ENCODE results near the gene SLC4A1AP. TPM values are rescaled to one million over a fixed set of nuclear protein-coding genes. Genes with fewer than 3 reads are reported as not detected.

The SLC4A1AP gene
- total and polyA plus RNA-seq, 9 of the 15 experiments (the other 6 are each of a cell fraction or from before 2014, with no cell fraction given) = 8.1 to 40.5 (median 35.3) TPM

DNA sequence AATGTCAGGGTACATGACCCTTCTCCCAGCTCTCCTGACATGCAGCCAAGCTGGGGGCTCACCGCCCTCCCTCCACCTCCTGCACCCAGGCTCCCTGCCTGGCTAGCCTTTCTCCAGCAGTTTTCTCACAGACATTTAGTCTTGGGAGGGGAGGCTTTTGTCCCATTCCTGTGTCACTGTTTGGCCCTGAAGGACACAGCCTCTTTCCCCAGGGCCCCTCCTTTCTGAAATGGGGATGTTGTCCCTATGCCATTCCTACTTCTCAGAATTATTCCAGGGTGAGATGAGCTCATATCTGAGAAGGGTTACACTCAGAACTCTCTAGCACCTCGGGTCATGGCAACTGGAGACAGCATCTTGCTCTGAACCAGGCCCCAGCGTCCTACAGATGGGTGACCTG, 60.5 kb downstream of the SLC4A1AP start (continued):
- TF ChIP-seq, protein P1, sequence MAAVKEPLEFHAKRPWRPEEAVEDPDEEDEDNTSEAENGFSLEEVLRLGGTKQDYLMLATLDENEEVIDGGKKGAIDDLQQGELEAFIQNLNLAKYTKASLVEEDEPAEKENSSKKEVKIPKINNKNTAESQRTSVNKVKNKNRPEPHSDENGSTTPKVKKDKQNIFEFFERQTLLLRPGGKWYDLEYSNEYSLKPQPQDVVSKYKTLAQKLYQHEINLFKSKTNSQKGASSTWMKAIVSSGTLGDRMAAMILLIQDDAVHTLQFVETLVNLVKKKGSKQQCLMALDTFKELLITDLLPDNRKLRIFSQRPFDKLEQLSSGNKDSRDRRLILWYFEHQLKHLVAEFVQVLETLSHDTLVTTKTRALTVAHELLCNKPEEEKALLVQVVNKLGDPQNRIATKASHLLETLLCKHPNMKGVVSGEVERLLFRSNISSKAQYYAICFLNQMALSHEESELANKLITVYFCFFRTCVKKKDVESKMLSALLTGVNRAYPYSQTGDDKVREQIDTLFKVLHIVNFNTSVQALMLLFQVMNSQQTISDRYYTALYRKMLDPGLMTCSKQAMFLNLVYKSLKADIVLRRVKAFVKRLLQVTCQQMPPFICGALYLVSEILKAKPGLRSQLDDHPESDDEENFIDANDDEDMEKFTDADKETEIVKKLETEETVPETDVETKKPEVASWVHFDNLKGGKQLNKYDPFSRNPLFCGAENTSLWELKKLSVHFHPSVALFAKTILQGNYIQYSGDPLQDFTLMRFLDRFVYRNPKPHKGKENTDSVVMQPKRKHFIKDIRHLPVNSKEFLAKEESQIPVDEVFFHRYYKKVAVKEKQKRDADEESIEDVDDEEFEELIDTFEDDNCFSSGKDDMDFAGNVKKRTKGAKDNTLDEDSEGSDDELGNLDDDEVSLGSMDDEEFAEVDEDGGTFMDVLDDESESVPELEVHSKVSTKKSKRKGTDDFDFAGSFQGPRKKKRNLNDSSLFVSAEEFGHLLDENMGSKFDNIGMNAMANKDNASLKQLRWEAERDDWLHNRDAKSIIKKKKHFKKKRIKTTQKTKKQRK (IDR thresholded peaks at IDR 0.05; ENCODE audit: borderline replicate concordance, low read depth, low read length) = no peak
- no peak for TF ChIP-seq CSDE1 (IDR thresholded peaks at IDR 0.05)
- no peak for TF ChIP-seq NONO (IDR thresholded peaks at IDR 0.05; ENCODE audit: low read depth in 2 of 2, low read length in 1 of 2)
- TF ChIP-seq ZNF561 (CRISPR knock-in tag; conservative IDR thresholded peaks at IDR 0.05) = no peak
- TF ChIP-seq, protein P2, sequence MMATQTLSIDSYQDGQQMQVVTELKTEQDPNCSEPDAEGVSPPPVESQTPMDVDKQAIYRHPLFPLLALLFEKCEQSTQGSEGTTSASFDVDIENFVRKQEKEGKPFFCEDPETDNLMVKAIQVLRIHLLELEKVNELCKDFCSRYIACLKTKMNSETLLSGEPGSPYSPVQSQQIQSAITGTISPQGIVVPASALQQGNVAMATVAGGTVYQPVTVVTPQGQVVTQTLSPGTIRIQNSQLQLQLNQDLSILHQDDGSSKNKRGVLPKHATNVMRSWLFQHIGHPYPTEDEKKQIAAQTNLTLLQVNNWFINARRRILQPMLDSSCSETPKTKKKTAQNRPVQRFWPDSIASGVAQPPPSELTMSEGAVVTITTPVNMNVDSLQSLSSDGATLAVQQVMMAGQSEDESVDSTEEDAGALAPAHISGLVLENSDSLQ (IDR thresholded peaks at IDR 0.05) = no peak
- TF ChIP-seq PML (IDR thresholded peaks at IDR 0.05; ENCODE audit: low read length) = no peak
- no peak for TF ChIP-seq TCFL5 (CRISPR knock-in tag; conservative IDR thresholded peaks at IDR 0.05)
- no peak for TF ChIP-seq MED1 (CRISPR knock-in tag; IDR thresholded peaks at IDR 0.05; ENCODE audit: borderline replicate concordance)
- TF ChIP-seq ZNF24 (IDR thresholded peaks at IDR 0.05) = no peak
- TF ChIP-seq, protein P3, sequence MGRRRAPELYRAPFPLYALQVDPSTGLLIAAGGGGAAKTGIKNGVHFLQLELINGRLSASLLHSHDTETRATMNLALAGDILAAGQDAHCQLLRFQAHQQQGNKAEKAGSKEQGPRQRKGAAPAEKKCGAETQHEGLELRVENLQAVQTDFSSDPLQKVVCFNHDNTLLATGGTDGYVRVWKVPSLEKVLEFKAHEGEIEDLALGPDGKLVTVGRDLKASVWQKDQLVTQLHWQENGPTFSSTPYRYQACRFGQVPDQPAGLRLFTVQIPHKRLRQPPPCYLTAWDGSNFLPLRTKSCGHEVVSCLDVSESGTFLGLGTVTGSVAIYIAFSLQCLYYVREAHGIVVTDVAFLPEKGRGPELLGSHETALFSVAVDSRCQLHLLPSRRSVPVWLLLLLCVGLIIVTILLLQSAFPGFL (CRISPR knock-in tag; IDR thresholded peaks at IDR 0.05) = no peak
- no peak for TF ChIP-seq NUFIP1 (IDR thresholded peaks at IDR 0.05; ENCODE audit: partially characterized antibody)
- no peak for TF ChIP-seq PHF8 (IDR thresholded peaks at IDR 0.05; ENCODE audit: borderline replicate concordance, low read length)
- TF ChIP-seq, protein P4, sequence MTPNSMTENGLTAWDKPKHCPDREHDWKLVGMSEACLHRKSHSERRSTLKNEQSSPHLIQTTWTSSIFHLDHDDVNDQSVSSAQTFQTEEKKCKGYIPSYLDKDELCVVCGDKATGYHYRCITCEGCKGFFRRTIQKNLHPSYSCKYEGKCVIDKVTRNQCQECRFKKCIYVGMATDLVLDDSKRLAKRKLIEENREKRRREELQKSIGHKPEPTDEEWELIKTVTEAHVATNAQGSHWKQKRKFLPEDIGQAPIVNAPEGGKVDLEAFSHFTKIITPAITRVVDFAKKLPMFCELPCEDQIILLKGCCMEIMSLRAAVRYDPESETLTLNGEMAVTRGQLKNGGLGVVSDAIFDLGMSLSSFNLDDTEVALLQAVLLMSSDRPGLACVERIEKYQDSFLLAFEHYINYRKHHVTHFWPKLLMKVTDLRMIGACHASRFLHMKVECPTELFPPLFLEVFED (CRISPR knock-in tag; conservative IDR thresholded peaks at IDR 0.05) = no peak
- TF ChIP-seq STAG1 (CRISPR knock-in tag; IDR thresholded peaks at IDR 0.05; ENCODE audit: borderline replicate concordance) = no peak
